ENCODE results near the gene SLC26A1.

DNA sequence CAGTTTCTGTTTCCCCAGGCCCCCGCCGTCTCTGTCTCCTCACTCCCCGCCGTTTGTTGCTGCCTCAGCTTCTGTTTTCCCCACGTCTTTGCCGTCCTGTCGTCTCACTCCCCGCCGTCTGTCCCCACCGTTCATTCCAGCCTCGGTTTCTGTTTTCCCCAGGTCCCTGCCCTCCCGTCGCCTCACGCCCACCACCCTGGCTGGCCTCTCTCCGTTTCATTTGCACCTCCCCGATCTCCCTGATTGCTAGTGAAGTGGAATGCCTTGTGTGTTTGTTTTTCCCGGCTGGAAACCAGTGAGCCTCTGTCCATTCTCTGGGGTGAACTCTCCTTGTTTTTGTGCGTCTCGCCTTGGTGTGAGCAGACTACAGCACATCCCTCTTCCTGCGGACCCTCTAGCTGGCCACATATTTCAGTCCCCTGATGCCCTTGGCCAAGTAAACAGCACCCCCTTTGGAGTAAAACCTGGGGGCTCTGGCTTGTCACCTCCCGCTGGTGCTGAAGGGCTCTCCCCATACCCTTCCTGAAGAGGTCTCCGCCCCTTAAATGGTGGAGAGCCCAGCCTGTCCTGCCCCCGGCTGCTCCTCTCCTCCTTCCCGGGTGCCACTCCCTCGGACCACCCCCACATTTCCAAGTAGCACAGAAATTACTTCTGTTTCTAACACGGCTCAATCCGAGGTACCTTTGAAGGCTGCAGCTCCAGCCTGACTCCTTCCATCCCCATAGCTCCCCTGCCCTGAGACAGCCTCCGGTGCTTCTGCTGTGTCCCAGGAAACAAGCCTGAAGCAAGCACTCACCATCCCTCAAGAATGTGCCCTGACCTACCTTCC, 47.7 kb downstream of the SLC26A1 start:
- TF ChIP-seq CTCF (IDR thresholded peaks at IDR 0.05) (no peak), POLR2A (IDR thresholded peaks at IDR 0.05) (no peak)
